GM21423 (cell line): ENCODE measurements around the gene RBP2.

Experiments used
- ATAC-seq: cut with Tn5 transposase; IDR thresholded peaks from one replicate; pipeline ENCODE4 v1.9.1; 2021; ENCODE audit warnings: mild to moderate bottlenecking, moderate library complexity; ENCODE audit not compliant: unreplicated experiment

Gene RBP2

GRCh38 chr3:139481116-139481515 lies 4.8 kb upstream of the RBP2 start:
- ATAC-seq, result no peak

DNA sequence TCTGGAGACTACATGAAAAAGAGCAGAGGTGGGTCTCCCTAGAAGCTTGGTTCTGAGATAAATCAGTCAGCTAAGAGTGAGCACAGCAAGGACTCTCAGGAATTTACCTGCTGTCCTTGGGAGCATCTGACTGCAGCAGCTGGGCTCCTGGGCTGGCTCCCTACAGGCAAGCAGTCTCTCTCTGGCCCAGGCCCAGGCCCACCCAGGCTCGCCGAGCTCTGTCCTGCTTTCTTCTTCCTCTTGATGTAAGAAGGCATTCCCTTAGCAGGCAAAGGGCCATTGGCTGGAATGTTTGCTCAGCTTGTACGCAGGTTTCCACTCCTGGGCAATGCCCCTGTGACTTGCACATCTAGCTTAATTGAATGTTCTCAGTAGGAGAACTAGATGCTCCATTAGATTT lies 4.3 kb upstream of the RBP2 start:
- ATAC-seq, result no peak

- no peak for ATAC-seq
These were observed 1.7 kb upstream of the RBP2 start for GRCh38 chr3:139477710-139478640.

DNA sequence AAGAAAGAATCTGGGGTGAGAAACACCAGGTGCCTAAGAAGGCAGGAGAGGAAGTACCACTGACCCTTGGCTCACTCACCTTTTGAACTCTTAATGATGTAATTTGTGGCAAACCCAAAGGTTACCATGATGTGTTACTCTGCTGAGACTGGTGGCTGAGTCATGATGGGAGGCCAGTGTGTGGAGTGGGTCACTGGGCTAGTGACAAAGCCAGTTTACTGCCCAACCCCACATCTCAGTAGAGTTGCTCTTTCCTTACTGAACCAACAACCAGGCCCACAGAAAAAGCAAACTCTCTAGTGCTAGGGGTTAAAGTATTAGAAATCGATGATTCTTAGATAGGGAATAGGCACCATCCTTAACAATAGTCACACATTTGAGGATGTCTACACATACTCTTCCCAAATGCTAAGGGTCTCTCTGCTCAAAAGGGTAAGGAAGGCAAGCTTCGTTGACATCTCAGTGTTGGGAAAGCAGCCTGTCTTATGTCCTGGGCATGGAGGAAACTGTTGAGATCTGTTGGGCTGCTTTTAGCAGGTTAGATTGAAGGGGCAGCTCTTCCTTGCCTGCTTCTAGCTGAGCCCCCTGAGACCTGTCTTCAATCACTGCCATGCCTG lies 3.1 kb downstream of the RBP2 start:
- ATAC-seq, result no peak

- no peak for ATAC-seq
These were observed 3.8 kb downstream of the RBP2 start for GRCh38 chr3:139472380-139473010.

GRCh38 chr3:139470199-139470598 lies 6.1 kb downstream of the RBP2 start:
- no peak for ATAC-seq

- ATAC-seq, result no peak
These were observed 7.9 kb downstream of the RBP2 start for GRCh38 chr3:139468399-139468798.

DNA sequence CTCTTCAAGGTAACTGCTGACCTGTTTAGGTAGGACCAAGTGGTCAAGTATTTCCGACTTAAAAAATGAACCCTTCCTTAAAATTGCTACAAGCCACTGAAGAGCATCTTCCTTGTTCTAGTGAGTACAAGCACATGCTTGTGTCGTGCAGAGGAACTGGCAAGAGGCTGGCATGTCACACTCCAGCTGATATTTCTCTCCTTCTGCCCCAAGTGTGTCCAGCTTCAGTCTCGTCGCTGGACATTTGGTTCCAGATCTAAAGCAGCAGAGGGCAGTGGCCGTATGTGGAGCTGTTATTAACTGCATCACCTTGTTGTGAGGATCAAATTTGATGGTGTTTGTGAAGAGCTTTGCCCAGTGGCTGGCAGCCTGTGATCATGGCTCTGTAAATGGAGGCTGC lies 10.0 kb downstream of the RBP2 start:
- no peak for ATAC-seq

DNA sequence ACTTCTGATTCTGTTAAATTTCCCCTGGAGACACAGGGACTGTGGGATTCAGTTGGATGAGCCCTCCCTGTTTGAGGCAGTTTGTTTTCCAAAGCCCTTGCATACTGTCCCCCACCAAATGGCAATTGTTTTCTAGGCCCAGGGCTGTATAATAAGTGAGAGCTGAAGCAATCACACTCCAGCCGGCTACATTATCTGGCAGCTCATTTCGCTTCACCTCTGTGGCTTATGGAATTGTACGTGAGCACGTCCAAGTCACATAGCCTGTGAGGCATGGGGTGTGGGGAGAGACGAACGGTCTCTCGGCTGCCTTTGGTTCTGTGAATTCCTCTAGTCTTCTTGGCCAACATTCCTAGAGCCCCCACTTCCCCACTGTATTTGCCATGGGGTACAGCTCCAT lies 10.7 kb downstream of the RBP2 start:
- ATAC-seq, result no peak

- no peak for ATAC-seq
These were observed 12.8 kb downstream of the RBP2 start for GRCh38 chr3:139463466-139463865.

GRCh38 chr3:139460529-139460928 lies 15.8 kb downstream of the RBP2 start:
- ATAC-seq, result no peak

- no peak for ATAC-seq
These were observed 16.2 kb downstream of the RBP2 start for GRCh38 chr3:139460076-139460475.

- no peak for ATAC-seq
These were observed 18.0 kb downstream of the RBP2 start for GRCh38 chr3:139458348-139458747.

GRCh38 chr3:139457066-139457465 lies 19.2 kb downstream of the RBP2 start:
- ATAC-seq, result no peak

DNA sequence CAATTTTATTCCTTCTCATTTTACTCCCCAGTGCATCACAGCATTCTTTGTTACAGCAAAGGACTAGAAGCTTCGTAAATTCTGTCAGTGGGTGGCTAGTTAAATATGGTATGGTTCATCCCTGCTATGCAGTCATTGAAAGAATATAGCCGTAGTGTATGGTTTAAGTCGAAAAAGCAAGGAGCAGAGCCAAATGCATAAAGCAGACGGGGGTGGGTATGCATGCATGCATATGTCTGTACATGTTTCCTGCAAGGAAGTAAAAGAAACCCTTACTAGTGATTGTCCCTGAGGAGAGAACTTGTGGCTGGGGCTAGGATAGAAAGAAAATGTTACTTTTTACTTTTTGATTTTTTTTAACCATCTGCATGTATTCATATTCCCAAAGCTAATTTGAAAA lies 19.9 kb downstream of the RBP2 start:
- no peak for ATAC-seq

GRCh38 chr3:139455855-139456254 lies 20.5 kb downstream of the RBP2 start:
- no peak for ATAC-seq

DNA sequence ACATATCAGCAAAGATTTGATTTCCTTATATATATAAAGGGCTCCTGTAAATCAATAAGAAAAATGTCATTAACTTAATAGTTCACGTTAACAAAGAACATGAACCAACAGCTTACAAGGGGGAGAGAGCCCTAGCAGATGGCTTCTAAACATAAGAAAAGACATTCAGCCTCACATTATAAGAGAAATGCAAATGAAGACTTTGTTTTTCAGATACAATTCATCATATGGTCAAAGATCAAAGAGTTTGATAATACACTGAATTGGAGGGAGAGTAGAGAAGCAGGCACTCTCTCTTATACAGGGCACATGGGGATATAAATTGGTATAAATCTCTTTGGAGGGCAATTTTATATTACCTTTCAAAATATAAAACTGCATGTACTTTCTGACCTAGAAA lies 21.1 kb downstream of the RBP2 start:
- ATAC-seq, result no peak

- ATAC-seq, result no peak
These were observed 22.0 kb downstream of the RBP2 start for GRCh38 chr3:139454346-139454745.

GRCh38 chr3:139450159-139450558 lies 26.2 kb downstream of the RBP2 start:
- no peak for ATAC-seq

GRCh38 chr3:139449566-139449965 lies 26.8 kb downstream of the RBP2 start:
- no peak for ATAC-seq

- no peak for ATAC-seq
These were observed 28.2 kb downstream of the RBP2 start for GRCh38 chr3:139448104-139448503.

DNA sequence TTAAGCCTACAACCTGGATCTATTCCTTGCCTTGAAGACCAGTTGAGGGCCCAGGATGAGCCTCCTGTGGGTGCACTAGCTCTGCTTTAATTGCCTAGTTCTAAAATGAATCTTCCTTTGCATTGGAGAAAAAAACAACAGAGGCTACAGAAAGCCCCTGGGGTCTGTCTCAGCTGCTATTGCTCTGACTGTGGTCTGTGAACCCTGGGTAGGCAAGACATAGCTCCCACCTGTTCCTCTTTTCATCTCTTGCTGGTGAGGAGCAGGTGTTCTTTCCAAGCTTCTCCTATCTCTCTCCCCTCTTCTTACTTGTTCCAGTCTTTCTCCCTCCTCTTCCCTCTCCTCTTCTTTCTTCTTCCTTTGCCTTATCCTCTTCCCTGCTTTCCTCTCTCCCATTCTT lies 28.8 kb downstream of the RBP2 start:
- ATAC-seq, result no peak
